Left cardiac atrium (tissue), 4 donors: ENCODE measurements around the gene MTA1. TPM values are rescaled to one million over a fixed set of nuclear protein-coding genes. Genes with fewer than 3 reads are reported as not detected.
A peak's percentile ranks its signal among the peaks of the same experiment; 100 is the strongest.

Source experiments
- ATAC-seq, 2 donors: fragments of 200-7000 bp; cut with Tn5 transposase; one replicate each; pipeline ENCODE4 v1.9.1; 2020; ENCODE audit warnings: mild to moderate bottlenecking in 2 of 2, moderate library complexity in 2 of 2
- DNase-seq: peaks from one replicate; pipeline ENCODE4 v3.0.0-alpha.2; 2020
- intact Hi-C, 2 donors: fragments of 100-400 bp; cut with DNase I; formaldehyde crosslinking; loops; one replicate each; pipeline versions ENCODE4 v1.14.1 to v1.15.1; 2022 to 2023
- total RNA-seq, 2 donors: library from RNA; stranded (reverse); fragmentation: NEBNext Ultra II Directional; extraction: Animal tissue kit (Norgen Biotek cat#: 25700); gene quantifications; one replicate each; pipeline ENCODE4 v1.2.1, GENCODE V29; 2021
- donor health status: DM: no; HTN: yes; CAD: no.
- donor health status: DM: no; HTN: yes; CAD: no; lungs with severe emphysema.
- donor health status: DM: yes; HTN: yes; CAD: no.
- donor health status: Dilated cardiomyopathy.

MTA1 gene
- total RNA-seq, 2 donors from 2014 or later: 99.5 to 115 TPM

DNA sequence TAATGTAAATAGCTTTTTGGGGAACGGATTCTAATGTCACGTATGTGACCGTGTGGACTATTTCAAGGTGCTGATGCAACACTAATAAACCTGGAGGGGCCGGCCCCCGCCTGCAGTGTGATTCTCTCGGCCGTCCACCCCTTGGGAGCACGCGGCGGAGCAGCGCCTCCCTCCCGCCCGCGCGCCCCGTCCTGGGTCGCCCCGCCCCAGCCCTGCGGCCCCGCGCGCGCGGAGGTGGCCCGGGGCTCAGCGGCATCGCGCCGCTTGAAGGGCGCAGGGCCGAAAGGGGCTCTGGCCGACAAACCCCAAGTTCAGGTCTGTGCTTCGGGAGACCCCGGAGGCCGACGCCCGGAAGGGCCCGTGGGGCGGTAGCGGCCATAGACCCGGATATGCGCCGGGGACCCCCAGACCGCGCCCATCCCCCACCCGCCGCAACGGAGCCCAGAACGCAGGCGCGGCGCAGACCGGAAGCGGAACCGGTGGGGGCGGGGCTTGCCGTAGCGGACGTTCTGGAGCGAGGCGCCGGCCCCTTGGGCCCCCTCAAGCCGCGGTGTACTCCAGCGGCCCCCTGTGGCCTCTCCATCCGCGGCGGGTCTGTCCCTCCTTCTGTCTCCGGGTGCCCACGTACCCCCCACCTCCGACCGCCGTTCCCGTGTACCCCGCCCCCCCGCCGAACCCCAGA lies 21.4 kb upstream of the MTA1 start, which contains the start of gene TEX22:
TSS of gene TEX22 (plus strand) at position 495 of the 682 bp plus-strand sequence. CDS start 803 bp downstream, outside the sequence.
- intact Hi-C loops: no loop called here
- ATAC-seq: peak; percentile 92 to 96
- DNase-seq: peak; percentile 95

DNA sequence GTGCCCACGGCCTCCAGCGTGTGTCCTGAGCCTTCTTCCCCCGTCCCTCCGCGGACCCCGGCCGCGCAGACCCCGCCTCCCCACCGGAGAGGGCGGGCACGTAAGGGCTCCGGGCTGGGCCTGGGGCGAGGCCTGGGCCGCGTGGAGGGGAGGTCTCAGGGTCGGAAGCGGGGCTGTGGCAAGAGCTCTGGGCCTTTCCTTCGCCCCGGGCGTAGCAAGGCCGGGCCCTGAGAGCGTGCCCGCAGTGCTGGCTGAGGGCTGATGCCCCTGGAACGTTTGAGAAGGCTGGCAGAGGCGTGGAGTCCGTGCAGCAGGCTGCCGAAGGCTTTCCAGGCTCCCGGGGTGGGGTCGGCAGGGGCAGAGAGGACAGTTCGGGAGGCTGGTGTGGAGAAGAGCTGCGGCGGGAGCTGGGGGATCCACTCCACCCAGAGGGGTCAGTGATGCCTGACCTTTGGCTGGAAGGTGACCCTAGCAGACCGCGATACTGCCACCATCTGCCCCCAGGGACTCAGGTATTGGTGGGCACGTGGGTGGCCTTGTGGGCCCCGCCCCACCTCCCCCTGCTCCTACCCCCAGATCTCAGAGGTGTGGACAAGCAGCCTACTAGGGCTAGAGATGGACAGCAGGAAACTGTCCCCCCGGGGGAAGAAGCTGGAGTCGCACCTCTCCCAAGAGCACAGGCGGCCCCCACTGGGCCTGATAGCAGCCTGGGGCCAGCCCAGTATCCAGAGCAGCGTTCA lies 20.7 kb upstream of the MTA1 start:
- intact Hi-C loops: no loop called here
- ATAC-seq (peak; percentile 58 to 62), DNase-seq (no peak)

DNA sequence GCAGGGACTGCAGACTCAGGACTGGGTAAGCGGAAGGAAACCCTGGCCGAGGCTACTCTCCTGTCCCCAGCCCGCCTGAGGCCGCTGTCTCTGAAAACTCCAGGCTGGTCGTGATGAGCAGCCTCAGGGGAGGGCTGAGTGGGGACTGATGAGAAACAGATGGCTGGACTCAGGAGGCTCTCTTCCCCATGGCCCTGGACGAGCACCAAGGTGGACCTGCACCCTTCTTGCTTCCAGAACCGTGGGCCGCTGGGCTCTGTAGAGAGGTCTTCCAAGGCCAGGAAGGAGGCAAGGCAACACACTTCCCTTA lies 20.2 kb upstream of the MTA1 start:
- ATAC-seq (peak; percentile 3 to 31), DNase-seq (no peak)
- intact Hi-C loops: no loop called here

DNA sequence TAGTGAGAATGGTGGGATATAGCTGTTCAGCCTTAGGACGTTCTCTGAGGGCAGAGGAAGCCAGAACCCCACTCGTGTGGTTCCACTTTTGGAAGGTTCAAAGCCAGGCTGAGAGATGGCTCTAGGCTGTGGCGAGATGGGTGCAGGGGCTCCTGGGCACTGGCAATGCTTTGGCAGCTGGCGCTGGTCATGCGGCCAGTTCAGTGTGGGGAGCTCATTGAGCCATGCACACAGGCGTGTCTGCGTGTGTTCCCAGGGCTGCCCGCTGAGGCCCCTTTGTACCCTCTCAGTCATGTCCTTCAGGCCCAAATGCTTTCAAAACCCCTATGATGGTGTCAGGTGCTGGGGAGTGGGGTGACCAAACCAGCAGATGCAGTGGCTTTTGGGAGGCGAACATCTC lies 19.6 kb upstream of the MTA1 start:
- intact Hi-C loops: no loop called here
- no peak for ATAC-seq

DNA sequence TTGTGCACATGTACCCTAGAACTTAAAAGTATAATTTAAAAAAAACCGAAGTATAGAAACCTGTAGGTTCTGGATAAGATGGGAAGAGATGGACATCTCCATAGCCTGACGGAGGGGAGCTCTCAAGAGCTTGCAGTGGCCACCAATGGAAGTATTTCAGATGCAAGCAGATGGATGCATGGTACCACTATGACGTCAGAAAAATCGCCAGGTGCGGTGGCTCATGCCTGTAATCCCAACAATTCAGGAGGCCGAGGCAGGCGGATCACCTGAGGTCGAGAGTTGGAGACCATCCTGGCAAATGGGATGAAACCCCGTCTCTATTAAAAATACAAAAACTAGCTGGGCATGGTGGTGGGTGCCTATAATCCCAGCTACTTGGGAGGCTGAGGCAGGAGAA lies 17.9 kb upstream of the MTA1 start:
- ATAC-seq: no peak
- no peak for DNase-seq

More for the DNA sequence above, 19.6 kb upstream of the MTA1 start:
- DNase-seq: no peak

DNA sequence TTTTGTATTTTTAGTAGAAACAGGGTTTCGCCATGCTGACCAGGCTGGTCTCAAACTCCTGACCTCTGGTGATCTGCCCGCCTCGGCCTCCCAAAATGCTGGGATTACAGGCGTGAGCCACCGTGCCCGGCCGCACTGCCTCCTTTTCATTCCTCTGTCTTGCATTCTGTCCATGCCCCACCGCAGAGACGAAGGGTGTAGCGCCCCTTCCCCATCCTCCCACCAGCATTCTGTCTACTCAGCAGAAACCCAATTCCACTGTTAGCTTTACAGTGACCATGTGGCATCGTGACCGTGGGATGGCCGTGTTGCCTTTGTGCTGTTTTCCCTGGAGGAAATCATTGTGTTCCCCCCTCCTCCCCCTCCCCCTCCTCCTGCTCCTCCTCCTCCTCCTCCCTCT lies 11.0 kb upstream of the MTA1 start:
- no peak for ATAC-seq
- no peak for DNase-seq
- intact Hi-C loops: no loop called here

More for the DNA sequence above, 17.9 kb upstream of the MTA1 start:
- intact Hi-C loops: no loop called here

GRCh38 chr14:105409364-105409763 lies 10.3 kb upstream of the MTA1 start:
- DNase-seq: no peak
- no peak for ATAC-seq
- intact Hi-C loops: no loop called here

GRCh38 chr14:105410642-105411016 lies 9.0 kb upstream of the MTA1 start:
- no peak for ATAC-seq
- intact Hi-C loops: no loop called here
- DNase-seq: no peak

GRCh38 chr14:105411017-105411941 lies 8.3 kb upstream of the MTA1 start:
- intact Hi-C loops: no loop called here
- ATAC-seq (peak; percentile 54 to 72), DNase-seq (no peak)

DNA sequence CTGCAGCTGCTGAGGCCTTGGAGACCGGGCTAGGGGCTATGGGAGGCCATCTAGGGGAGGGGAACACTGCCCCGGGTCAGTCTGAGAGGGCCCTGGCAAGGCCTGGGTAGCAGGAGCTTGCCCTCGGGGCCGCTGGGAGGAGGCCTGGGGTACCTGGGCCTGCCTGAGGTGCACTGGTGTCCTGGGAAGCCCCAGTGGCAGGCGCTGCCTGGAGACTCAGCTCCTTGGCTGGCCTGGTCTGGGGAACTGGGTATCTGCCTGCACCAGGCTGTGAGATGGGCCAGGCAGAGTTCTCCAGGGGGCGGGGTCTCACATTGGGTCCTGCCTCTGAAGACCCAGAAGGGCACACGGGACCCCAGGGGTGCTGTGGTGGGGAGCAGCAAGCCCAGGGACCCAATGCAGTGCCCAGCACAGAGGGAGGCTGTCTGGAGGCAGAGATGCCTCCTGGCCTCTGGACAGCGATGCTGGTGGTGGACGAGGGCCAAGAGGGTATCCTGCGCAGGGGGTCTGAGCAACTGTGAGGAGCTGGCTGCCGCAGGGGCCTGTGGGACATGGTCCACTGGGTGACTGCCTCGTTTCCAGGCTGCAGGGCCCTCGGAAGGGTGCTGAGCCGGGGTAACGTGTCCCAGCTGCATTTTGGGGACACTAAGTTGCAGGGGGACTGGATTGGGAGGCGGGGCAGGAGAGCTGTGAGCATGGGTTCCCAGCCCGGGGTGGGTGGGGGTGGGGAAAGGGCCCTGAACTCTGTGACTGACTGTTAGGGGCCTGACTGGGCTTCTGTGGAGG lies 7.4 kb upstream of the MTA1 start:
- intact Hi-C loops: no loop called here
- no peak for DNase-seq
- no peak for ATAC-seq

DNA sequence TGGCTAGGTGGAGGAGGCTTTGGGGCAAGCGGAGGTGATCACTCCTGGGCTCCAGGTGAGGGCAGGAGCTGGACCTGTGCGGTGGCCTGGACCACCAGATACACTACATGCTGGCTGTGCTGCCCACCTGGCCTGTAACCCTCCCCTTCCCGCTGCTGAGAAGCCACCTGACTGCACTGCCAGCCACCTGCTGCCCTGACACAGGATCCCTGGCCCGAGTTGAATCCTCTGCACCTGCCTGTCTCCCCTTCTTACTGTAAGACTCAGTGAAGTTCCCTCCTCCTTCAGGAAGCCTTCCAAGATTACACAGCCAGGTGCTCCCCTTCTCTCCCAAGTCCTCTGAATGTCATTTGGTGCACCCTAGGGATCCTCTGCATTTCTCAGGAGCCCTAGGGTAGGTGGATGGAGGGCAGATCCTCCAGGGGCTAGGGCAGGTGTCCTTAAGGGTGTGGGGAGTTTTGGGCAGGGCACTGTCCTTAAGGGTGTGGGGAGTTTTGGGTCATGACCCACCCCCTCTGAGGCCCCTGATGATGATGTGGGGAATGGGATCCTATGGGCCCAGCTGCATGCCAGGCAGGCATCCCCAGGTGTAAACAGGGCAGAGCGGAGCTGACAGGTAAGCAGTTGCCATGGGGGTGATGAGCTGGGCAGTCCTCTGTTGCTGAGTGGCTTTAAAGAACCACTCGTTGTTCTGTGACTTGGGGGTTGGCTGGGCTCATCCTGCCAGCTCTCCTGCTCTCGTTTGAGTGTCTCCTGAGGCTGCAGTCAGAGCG lies 6.7 kb upstream of the MTA1 start:
- intact Hi-C loops: no loop called here
- ATAC-seq (no peak), DNase-seq (no peak)

DNA sequence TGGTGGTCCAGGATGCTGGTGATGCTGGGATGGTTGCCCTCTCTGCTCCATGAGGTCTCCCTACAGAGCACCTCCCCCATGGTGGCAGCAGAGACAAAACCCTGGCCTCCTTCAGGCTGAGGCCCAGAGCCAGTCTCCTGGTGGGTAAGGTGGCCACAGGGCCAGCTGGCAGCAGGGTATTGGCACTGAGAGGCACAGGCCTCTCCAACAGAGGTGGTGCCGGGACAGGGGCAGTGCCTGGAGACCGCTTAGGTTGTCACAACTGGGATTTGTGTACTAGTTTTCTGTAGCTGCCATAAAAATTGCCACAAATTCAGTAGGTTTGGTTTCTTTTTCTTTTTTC lies 6.1 kb upstream of the MTA1 start:
- peak in 1 of 2 donors; percentile 9 for ATAC-seq
- intact Hi-C loops: no loop called here
- peak; percentile 24 for DNase-seq

GRCh38 chr14:105414456-105415371 lies 4.9 kb upstream of the MTA1 start:
- intact Hi-C loops: no loop called here
- peak; percentile 82 to 84 for ATAC-seq
- peak; percentile 87 for DNase-seq

DNA sequence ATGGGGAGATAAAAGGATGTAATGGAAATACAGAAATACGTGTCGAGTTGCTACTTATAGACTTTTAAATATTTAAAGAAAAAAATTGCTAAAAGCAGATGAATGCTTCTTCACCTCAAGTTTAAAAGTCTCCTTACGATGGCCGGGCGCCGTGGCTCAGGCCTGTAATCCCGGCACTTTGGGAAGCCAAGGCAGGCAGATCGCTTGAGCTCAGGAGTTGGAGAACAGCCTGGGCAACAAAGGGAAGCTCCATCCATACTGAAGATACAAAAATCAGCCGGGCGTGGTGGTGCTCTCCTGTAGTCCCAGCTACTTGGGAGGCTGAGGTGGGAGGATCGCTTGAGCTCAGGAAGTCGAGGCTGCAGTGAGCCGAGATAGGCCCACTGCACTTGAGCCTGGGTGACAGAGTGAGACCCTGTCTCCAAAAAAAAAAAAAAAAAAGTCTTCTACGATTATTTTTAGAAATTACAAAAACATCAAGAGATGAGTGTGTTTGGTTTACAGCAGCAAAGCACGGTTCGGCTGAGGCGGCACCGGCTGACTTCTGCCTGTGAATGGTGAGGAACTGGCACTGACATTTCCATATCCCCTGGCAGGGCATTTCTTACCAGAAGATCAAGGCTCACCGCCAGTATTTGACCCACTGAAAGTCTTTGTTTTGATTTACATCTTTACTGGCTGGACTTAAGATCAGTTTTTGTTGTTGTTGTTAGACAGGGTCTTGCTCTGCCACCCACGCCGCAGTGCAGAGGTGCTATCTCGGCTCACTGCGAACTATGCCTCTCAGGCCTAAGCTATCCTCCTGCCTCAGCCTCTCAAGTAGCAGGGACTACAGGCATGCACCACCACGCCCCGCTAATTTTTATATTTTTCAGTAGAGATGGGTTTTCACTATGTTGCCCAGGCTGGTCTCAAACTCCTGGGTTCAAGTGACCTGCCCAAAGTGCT lies 3.9 kb upstream of the MTA1 start:
- ATAC-seq: no peak
- peak; percentile 18 for DNase-seq
- intact Hi-C loops: no loop called here

GRCh38 chr14:105416671-105417070 lies 3.0 kb upstream of the MTA1 start:
- DNase-seq (no peak), ATAC-seq (no peak)
- intact Hi-C loops: no loop called here

DNA sequence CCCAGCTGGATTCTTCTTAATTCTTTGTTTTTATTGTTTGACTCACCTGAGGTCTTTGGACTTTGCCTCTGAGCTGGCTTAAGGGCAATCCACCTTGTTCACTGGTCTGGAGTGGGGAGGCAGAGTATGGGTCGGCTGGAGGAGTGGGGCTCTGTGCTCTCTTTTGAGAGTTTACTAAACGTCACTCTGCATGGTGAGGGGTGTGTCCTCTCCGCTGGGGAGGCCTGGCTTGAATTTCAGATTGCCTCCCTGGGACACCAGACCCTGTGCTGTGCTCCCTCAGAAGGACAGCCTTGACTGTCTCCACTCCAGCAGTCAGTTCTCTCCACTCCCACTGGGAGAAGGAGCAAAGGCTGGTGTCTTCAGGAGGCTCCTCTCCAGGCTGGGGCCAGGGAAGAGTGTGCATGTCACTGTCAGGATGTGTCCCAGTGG lies 1.9 kb upstream of the MTA1 start:
- intact Hi-C loops: no loop called here
- no peak for ATAC-seq
- DNase-seq: peak; percentile 15
